COLO668 (cell line): Measurements from ENCODE around the gene RAI1.
A peak's percentile ranks its signal among the peaks of the same experiment; 100 is the strongest.

ENCODE experiments used
- DNase-seq: peaks from one replicate; lab custom pipeline; 2025; ENCODE audit not compliant: unreplicated experiment; lab: John Stamatoyannopoulos, UW

RAI1 gene

DNA sequence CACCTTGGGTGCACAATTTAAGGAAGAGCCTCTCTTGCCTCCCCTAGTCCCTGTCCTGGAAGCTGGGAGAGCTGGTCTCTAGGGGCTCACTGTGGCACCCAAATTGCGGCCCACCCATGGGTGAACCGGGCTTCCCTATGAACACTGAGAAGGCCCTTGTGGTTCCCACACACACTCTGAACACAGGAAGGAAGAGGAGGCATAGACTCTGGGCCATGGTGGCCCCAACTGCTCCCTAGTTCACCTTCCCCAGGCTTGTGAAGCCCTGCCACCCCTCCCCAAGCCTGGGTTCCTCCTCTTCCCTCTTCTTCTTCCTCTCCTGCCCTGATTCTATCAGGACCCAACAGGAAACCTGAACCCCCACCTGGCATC is 145.1 kb downstream of the RAI1 start:
- no peak for DNase-seq

- DNase-seq: no peak
Observed at GRCh38 chr17:17826942-17827785, 145.9 kb downstream of the RAI1 start.

- peak; percentile 21 for DNase-seq
Observed at GRCh38 chr17:17827826-17828621, 146.8 kb downstream of the RAI1 start.

GRCh38 chr17:17830269-17830567 is 149.0 kb downstream of the RAI1 start:
- DNase-seq: no peak

DNA sequence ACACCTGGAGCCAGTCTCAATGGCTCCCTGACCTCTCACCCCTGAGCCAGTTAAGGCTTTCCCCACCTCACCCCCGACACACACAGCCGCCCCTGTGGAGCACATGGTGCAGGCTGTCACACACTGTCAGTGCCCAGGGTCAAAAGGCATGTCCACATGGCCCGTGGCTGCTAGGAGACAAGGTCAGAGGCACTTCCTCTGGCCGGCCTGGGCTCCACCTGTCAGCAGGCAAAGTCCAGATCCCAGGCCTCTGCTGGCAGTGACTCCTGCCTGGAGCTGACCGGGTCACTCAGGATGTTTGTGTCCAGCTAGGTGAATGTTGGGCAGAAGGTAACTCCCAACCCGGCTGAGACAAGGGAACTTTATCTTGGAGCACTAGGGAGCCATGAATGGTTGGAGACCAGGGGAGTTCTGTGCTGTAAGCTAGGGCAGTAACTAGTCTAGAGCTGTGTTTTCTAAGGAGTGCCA is 149.5 kb downstream of the RAI1 start:
- no peak for DNase-seq

GRCh38 chr17:17831208-17832031 is 150.2 kb downstream of the RAI1 start:
- no peak for DNase-seq

- no peak for DNase-seq
Observed at GRCh38 chr17:17832032-17832363, 150.7 kb downstream of the RAI1 start.

DNA sequence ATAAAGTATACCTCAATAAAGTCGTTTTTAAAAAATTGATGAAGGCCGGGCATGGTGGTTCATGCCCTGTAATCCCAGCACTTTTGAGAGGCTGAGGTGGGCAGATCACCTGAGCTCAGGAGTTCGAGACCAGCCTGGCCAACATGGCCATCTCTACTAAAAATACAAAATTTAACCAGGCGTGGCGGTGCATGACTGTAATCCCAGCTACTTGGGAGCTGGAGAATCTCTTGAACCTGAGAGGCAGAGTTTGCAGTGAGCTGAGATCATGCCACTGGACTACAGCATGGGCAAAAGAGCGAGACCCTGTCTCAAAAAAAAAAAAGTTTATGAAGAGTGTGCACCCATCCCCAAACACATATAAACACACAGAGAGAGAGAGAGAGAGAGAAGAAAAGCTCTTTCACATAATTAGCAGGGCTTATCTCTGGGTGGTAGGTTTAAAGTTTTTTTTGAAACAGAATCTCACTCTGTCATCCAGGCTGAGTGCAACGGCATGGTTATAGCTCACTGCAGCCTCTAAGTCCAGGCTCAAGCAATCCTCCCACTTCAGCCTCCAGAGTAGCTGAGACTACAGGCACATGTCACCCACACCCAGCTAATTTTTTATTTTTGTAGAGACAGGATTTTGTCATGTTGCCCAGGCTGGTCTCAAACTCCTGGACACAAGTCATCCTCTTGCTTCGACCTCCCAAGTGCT is 152.6 kb downstream of the RAI1 start:
- DNase-seq: no peak

- no peak for DNase-seq
Observed at GRCh38 chr17:17834974-17835373, 153.7 kb downstream of the RAI1 start.

- no peak for DNase-seq
Observed at GRCh38 chr17:17835415-17836249, 154.4 kb downstream of the RAI1 start.

- DNase-seq: peak; percentile 95
Observed at GRCh38 chr17:17836250-17836817, 155.1 kb downstream of the RAI1 start.

DNA sequence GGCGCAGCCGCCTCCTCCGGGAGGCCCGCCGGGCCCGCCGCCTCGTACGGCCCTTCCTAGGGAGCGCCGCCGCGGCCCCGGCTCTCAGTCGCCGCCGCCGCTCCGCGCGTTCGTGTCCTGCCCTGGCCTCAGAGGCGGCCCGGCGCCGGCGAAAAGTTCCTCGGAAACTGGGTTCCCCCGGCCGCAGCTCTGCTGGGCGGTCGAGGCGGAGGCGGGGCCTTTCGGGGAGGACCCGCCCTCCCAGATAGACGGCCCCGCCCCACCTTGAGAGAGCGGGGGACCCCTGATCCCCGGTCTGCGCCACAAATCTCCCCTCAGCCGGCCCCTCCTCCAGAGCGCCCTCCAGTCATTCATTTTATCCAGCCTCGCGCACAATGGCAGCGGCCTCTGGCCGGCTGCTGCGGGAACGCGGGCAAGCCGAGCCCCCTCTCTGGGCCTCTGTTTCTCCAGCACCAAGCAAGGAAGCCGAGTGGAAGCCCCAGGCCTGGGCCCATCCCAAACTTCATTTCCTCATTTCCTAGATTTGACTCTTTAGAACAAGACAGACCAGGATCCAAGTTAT is 155.6 kb downstream of the RAI1 start, which contains the start of gene SREBF1:
Gene SREBF1 (minus strand): TSS at position 169 of the 562 bp plus-strand sequence. CDS start 169 bp downstream, outside the sequence.
- peak; percentile 58 for DNase-seq

- no peak for DNase-seq
Observed at GRCh38 chr17:17837380-17837821, 156.1 kb downstream of the RAI1 start.

DNA sequence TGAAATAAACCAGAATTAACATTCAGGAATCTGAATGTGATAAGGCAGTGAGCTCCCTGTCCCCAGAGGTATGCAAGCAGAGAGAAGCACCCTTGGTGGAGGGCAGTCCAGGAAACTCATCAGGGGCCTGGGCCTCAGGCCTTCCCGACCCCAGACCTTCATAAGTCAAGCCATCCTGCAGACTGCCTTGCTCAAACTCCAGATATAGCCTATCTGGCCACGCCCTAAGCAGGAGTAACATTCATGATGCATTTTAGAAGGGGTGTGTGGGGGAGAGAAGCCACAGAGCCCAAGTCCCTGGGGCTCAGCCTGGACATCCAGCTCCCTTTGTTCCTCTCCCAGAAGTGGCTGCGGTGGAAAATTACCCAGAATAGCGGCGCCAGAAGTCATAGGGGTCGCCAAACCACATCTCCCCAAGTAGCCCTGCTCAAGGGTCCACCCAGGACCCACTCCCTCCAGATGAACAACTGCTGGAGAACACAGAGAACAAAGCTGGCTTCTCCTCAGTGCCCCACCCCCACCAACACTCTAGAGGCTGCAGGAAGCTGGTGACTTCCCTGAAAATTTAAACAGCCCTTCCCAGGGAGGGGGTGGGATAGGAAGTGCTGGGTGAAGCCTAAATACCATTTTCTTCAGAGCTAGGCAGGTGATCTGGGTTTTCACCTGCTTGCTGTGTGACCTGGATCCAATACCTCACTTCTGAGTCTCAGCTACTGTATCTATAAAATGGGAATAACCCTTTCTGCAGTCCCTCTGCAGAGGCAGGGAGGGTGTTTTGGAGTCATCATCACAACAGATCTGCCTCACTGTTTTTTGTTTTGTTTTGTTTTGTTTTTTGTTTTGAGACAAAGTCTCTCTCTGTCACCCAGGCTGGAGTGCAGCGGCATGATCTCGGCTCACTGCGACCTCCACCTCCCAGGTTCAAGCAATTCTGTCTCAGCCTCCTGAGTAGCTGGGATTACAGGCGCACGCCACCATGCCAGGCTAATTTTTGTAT is 157.0 kb downstream of the RAI1 start:
- peak; percentile 70 for DNase-seq

DNA sequence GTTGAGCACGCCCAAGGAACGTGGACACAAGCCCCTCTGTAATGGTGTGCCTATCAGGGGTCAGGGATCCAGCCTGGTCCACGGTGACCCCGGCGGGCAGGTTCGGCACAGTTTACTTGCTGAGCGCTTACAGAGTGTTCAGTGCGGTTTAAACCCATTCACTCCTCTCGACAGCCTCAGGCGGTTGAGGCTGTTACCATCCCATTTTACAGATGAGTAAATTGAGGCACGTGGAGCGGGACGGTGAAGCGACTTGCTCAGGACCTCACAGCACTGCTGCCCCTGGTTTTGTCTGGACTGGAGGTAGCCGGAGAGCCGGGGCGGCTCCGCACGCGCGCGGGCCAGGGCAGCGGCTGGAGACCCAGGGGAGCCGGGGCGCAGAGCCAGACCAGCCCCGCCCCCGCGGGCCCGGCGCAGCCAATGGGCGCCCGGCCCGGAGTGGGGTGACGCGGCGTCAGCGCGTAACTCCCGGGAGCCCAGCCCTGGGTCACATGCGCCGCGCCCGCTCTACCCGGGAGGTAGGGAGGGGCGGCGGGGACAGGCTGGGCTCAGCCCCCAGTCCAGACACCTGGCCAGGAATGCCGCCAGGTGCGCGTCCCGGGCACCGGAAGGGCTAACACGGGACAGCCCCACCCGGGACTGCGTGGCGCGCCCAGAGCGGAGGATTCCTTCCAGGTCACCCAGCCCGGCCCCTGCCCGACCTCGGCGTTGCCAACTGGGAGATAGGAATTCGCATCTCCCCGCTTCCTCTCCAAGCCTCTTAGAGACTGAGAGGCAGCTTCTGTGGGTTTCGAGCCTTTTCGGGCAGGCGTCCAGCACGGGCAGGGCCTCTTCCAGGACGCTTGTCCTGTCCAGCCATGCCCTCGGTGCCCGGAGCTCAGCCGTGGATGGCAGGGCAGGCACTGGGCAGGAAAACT is 158.8 kb downstream of the RAI1 start:
- peak; percentile 95 for DNase-seq

- DNase-seq: peak; percentile 36
Observed at GRCh38 chr17:17840751-17841591, 159.7 kb downstream of the RAI1 start.
